Renal cortical epithelial cell (primary cell): ENCODE data around the gene ITPRIP. TPM values are rescaled to one million over a fixed set of nuclear protein-coding genes. Genes with fewer than 3 reads are reported as not detected.

Source experiments
- DNase-seq: peaks from one replicate; pipeline ENCODE4 v3.0.0-alpha.2; 2011; ENCODE audit warnings: low read depth
- total RNA-seq: library from RNA; depleted of rRNA; stranded (reverse); fragments of >200 nt; gene quantifications from 2 replicates; pipeline ENCODE4 v1.2.3, GENCODE V29; 2014

Gene ITPRIP, protein sequence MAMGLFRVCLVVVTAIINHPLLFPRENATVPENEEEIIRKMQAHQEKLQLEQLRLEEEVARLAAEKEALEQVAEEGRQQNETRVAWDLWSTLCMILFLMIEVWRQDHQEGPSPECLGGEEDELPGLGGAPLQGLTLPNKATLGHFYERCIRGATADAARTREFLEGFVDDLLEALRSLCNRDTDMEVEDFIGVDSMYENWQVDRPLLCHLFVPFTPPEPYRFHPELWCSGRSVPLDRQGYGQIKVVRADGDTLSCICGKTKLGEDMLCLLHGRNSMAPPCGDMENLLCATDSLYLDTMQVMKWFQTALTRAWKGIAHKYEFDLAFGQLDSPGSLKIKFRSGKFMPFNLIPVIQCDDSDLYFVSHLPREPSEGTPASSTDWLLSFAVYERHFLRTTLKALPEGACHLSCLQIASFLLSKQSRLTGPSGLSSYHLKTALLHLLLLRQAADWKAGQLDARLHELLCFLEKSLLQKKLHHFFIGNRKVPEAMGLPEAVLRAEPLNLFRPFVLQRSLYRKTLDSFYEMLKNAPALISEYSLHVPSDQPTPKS
- 5.6 and 8.1 TPM in 2 replicates for total RNA-seq

DNA sequence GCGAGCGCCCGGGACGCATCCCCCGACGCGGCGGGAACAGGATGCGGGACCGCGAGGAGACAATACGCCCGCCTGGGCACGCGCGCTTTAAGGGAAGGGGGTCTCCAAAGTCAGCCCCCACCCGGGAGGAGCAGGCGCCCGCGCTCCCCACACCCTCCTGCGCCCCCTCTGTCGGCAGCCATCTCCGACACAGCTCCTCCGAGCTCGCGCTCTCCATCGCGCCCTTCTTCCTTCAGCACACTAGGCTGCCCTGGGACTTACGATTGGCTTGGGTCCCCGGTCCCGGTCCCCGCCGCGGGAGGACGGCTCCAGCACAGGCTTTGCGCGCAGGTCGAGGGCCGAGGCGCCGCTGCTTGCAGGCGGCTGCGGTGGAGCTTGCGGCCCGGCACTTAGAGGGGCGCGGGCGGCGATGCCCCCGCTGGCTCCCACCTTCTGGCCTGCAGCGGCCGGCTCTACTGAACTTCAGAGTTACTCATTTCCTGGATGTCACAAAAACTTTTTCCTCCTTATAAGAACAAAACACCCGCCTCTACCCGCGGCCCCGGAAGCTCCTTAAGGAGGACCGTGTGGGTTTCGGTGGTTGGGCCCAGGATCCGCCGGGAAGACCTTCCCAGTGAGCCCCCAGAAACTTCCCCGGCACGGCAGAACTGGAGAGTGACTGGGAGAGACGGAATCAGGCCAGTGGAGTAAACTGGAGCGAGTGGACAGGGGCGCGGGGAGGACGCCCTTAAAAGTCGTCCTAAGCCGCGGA, at the start of gene ITPRIP:
Gene ITPRIP, minus strand, starts transcription at position 481 of the 751 bp plus-strand sequence. CDS start 22,414 bp downstream, outside the sequence.
- peak; percentile 77 for DNase-seq

DNA sequence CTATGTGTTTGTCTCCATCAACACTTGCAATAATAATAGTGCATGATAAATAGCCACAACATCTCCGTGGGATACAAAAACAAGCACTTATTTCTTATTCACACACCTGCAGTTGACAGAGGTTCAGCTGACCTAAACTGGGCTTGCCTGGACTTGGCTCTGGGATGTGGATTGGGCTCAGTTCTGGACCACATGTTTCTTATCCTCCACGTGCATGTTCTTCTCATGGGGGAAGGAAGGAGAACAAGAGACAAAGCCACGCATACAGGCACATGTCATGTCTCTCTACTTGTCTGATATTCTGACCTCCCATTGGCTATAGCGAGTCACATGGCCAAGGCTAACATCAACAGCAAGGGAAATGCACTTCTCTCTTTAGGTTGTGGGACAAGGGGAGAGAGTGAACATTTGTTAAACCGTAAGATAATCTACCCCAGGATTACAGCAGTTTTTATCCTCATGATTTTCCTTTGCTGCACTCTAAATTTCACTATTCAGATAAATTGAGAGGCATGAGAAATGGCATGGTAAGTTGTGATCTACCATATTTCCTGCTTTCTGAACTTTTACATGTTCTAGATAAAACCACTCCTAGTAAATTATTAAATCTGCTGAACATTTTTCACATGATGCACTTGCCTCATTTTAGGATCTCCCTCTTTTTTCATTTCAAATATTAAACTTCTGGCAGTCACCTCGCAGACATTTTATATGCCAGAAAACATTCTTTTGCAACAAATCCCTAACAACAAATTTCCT, 49.0 kb upstream of the ITPRIP start:
- DNase-seq: peak; percentile 23

DNA sequence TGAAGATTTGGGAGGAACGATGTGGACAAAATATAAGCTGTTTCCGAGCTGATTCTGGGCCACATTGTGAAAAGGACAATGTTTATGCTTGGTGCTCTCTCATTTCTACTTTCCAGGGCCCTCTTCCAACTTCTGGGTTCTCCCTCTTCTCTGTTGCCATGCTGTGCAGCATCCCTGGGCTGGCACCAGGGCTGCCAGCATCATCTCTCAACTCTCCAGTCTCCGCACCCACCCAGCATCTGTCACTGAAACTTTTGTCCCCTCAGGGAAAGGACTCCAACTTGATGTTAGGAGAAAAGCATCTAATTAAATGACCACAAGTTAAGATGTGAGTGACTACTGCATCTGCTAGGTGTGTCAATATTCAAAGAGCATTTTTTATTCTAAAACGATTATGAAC, 42.1 kb upstream of the ITPRIP start:
- DNase-seq: no peak

DNA sequence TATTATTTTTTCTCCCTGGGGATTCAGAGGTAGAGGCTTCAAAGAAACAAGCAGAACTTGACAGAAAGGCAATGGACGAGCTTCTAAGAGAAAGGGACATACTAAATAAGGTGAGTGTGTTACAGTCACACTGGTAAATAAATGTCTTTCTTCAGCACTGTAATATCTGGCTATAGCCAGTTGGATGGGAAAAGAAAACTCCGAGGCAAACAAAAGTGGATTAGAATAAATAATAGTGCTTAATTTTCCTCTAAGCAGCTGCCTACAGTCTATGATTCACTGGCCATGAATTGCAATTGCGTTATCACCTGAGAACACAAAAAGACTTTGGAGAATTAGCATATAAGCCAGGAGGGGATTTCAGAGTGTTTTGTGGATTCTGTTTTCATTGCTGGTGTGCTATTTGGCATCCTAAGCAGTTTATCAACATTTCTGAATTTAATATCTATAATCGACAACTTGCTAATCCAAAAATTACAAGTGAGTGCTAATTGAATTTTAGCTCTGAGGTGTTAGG, 38.6 kb upstream of the ITPRIP start:
- DNase-seq: peak; percentile 75

DNA sequence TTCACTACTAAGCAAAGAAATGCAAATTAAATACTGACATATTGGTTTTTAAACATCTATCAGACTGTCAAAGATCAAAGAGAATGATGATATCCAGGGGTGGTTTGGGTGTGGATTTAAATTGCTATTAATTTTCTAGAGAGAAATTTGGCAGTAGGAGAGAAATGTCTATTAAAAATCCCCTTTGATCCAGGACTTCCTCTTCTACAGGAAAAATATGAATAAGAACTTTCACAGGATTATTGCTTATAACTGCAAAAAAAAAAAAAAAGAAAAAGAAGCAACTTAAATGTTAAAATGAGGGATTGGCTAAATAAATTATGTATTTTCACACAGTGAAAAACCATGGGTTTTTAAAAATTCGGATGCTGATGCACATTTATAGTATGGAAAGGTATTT, 36.3 kb upstream of the ITPRIP start:
- no peak for DNase-seq

DNA sequence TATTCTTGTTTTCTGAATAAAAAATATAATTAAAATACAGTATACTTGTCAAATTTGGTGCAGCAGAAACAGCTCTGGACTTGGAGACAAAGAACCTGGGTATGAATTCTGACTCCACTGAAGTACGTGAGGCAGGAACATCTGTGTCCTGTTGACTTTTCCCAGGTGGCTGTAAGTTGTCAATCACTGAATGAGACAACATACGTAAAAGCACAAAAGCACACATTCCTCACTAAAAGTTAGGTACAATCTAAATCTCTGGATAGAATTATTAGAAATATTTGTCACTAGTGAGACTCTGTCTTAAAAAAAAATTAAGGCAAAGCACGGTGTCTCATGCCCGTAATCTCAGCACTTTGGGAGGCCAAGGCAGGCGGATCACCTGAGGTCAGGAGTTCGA, 33.5 kb upstream of the ITPRIP start:
- DNase-seq: no peak

DNA sequence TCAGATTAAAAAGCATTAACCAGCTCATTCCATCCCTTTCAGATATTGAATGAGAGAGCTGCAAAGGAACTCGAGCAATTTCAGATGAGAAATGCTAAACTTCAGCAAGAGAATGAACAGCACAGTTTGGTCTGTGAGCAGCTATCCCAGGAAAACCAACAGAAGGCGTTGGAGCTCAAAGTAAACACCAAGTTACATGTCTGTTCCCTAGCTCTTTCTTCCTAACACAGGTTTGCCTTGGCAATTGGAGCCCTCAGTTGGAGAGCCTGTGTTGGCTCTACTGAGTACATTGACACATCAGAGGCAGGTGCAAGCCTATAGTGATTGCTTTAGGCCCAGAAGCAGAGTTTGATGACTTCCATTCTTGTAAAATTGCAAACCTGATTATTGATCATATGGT, 30.1 kb upstream of the ITPRIP start:
- no peak for DNase-seq

DNA sequence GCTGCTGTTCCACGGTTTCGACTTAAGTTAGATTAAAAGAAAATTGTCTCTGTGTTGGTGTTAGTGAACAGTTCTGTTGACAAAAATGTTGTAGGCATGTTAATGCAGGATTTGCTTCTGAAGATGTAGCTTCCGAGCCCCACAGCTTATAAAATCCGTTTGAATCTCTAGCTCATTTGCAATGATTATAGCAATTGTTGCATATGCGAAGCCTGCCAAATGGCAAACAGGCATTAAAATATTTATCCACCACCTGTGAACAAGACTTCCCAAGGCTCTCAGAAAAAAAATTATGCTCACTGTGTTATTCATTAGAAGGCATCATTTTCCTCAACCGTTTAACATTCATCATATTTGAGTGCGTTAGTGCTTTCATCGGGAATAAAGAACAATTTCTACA, 29.6 kb upstream of the ITPRIP start:
- DNase-seq: no peak

DNA sequence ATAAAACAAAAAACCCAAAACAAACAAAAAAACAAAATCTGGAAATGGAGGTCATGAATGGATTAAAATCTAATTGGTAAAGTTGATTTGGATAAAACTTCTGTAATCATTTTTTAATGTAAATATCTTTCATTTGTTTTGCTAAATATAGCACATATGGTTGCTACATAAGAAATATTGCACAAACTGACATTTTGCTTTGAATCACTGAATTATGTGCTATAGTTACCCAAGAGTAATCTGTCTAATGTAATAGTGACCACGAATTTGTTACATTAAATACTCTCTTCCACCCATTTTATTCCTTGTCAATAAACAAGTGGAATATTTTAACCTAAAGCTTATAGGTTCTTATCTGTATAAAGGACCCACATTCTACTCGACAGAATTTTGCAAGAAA, 21.5 kb upstream of the ITPRIP start:
- DNase-seq: no peak

DNA sequence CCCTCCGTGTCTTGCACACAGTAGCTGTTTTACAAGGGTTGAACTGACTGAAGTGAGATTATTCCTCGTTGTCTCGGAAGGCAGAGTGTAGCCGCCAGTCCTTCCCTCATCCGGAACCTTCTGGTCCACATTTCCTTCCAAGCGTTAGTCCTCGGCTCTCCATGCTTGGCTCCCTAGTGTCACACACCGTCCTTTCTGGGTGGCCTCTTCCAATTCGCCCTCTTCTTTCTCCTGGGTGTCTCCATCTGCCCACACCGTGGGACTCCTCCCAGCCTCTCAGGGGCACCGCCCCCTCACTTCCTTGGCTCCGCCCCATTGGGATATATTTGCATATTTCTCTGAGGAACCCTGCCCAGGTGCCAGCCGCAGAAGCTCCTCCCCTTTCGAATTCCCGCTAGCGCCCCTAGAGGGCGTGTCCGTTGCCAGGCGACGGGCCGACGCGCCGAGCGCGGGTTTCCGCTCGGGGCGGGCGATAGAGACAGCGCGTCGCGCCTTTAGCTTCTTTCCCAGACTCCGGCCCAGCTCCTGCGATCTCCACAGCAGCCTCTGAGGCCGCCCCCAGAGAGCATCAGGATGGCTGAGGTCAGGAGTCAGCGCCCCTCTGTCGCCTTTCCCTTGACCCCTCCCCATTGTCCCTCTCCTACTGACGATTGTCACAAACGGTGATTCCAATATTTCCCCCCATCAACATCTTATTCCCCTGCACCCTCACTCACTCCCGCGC, 15.2 kb upstream of the ITPRIP start, which contains the start of gene CFAP58:
Gene CFAP58, plus strand, starts transcription at position 509 of the 724 bp plus-strand sequence. Its CDS starts 65 bp downstream, at position 574.
- peak; percentile 86 for DNase-seq

DNA sequence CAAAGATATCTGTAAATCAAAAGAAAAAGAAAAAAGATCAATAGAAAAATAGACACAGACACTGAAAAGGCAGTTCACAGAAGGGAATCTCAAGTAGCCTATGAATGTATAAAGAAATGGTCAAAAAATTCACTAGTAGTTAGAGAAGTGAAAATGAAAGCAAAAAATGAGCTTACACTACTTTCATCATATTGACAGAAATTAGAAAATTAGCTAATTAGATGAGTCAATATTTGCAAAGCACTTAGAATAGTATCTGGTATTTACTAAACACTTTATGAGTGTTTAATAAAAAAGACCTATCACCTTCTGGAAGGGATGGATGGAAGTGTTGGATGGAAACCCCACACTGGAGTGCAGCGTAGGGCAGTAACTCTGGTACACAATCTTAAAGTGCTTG, 13.7 kb upstream of the ITPRIP start:
- DNase-seq: no peak

DNA sequence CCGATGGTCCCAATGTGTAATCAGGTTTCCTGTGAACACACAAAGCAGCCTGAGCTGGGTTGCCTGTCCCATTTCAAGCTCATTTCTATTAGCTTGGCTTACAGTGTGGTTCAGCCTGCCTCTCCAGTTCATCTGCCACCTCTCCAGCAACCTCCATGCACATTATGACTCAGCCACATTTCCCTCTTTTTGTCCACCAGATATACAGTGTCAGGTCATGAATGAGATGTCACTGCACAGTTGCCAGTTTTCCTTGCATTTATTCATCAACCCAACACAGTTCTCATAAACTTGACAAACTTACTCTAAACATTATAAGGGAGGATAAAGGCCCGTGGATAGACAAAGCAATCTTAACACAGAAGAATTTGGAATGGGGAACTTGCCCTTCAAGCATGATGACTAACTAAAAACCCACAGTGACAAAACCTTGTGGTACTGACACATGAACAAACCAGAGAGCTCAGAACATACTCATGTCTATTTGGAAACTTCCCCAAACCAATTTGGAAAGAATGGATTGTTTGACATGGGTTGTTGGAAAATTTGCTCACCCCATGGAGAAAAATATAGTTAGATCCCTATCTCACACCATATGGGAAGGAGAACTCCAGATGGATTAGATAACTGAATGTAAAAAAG, 12.9 kb upstream of the ITPRIP start:
- peak; percentile 46 for DNase-seq

DNA sequence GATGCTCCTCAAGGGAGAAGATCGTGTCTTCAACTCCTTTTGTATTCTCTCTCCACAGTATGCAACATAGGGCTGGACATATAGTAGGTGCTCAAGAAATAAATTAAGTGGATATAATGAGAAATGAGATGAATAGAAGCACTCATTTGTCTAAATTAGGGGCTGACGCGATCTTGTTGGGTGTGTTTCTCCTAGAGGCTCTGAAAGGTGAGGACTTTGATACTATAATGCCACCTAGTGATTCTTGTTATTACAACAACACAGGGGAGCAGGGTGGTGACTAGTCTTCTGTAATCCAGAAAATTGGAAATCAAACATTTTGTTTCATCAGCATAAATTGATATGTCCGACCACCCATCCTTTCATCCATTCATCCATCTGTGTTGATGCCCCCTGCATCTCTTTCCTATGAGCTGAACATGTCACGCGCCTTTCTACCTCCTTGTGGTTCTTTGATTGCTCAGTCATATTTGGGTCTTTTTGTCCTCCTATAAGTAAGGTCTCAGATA, 11.9 kb upstream of the ITPRIP start:
- DNase-seq: peak; percentile 80

DNA sequence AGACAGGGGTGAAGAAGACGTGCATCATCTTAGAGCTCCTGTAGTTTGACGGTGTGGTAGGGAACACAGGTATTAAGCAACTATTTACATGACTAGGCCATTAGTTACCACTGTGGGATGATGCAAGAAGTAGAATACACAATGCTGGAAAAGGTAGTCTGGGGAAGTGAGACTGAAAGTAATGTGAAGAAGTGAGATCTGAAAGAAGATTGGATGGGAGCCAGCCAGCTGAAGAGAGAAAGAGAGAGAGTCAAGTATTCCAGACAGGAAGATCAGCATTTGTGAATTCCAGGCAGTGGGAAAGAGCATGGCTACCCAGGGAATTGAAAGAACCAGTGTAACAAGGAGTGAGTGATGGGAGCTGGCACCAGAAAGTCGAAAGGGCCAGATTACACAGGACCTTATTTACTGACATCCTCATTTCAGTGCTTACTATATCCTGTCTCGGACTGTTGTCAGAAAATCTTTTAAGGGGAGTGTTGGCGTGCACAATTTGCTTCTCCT, 11.4 kb upstream of the ITPRIP start:
- peak; percentile 94 for DNase-seq

DNA sequence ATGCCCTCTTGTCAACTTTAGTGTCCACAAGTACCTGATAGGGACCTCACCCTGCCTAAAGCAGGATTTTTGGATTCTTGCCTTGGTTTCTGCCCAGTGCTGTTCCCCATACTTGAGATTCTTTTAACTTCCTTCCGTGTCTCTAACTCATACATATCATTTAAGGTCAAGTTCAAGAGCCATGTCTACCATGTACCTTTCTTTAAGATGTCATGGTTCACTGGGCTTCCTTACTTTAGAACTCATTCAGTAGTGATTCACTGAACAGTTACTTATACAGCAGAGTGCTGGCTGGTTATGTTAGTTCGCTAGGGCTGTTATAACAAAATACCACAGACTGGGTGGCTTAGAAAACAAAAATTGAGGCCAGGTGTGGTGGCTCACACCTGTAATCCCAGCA, 10.3 kb upstream of the ITPRIP start:
- peak; percentile 62 for DNase-seq

DNA sequence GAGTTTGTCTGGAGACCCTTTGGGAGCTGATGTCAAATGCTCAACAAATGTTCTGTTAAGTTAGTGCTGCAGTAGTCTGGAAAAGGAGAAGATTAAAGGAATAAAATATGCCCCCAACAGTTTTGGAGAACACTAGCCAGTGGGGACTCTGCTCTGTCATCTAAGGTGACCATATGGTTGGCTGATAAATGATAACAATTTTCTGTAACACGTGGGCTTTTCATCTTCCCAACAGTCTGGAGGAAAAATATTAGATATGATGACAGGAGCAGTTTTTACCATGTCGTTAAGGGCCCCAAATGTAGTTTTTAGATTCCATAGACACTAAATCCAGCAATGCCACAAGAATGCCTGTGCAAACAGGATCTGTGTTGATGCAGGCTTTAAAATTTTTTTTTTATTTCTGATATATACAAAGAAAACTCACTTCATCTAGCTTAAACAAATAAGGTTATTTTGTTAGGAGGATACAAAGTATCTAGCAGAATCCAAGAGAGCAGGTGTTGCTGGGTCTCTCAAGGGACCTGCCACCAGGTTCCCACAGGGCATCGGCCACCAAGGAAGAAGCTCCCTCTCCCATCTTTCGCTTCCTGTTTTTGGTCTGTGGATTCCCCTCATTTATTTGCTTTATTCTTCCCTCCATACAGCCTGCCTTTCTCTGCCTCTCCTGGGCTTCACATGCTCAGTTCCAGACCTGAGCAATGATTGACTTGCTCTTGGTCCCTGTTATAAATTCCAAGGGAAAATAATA, 9.2 kb upstream of the ITPRIP start:
- DNase-seq: no peak

DNA sequence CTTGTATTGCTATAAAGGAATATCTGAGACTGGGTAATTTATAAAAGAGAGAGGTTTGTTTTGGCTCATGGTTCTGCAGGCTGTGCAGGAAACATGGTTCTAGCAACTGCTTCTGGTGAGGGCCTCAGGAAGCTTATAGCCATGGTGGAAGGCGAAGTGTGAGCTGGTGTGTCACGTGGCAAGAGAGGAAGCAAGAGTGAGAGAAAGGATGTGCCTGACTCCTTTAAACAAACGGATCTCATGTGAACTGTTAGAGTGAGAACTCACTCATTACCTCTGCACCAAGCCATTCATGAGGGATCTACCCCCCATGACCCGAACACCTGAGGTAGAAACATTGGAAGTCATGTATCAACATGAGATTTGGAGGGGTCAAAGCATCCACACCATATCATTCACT, 7.7 kb upstream of the ITPRIP start:
- DNase-seq: no peak

DNA sequence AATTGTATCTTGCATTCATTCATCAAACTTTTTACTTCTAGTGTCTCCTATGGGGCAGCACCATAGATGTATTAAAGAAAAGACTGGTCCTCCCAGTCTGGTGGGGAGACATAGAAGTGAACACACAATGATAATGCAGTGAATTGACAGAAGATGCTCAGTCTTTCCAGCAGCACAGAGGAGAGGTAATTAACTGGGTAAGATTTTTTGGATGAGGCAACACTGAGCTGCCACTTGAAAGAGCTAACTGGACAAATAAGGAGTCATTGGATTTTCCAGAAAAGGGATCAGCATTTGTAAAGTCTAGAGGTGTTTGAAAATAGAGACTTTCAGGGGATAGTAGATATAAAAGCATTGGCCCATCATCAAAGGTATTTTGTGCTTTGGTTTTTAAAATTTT, 7.2 kb upstream of the ITPRIP start:
- no peak for DNase-seq

DNA sequence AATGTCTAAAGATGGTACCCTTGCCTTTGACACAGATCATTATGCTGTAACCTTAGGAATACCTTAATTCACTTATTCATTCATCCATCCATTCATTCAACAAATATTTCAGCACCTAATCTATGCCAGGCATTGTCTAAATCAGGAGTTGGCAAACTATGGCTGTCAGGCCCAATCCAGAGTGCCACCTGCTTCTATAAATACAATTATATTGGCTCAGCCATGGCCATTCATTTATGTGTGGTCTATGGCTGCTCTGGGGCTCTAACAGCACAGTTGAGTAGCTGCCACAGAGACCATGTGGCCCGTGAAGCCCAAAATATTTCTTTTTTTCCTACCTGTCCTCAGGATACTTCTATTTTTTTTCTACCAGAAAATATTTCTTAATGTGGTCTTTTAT, 6.0 kb upstream of the ITPRIP start:
- DNase-seq: no peak
